ENCODE data around the gene PTCD1. TPM values are rescaled to one million over a fixed set of nuclear protein-coding genes. Genes with fewer than 3 reads are reported as not detected.
A peak's percentile ranks its signal among the peaks of the same experiment; 100 is the strongest.

Gene PTCD1
- total RNA-seq, 4 donors from 2014 or later: 8.5 to 14.2 (median 9.5) TPM

DNA sequence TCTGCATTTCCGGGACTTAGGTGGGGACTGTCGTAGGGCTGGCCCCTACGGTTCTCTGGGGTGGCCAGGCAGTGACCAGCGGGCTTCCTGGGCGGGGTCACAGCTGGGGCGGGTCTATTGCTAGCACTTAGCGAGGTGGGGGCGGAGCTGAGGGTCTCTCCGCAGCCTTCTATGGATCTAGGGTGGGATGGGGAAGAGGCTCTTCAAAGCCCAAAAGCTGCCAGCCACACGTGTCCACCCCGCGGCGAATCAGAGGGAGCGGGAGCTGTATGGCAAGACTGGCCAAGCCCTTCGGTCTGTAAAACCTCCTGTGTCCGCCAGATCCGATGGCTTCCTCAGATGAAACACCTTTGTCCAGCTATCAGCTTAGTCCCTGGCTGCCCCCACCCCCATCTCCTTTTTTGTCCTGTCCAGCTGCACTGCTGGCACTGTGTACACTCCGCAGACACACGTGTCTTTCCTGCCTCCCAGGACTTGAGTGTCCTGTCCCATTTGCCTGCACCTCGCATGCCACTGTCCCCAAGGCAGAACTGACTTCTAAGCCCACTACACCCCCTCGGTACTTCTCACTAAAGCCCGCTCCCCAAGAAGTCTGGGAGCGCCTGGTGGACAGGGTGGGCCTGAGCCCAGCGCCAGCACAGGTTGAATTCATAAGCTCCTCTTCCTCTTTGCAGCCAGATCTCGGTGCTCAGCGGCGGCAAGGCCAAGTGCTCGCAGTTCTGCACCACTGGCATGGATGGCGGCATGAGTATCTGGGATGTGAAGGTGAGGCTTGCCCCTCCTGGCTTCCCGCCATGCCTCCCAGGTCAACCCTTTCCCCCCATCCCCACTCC, 45.0 kb downstream of the PTCD1 start:
- peak in 1 of 2 donors; percentile 90 for DNase-seq (ENCODE audit: low spot score in 2 of 2)
- TF ChIP-seq POLR2A (IDR thresholded peaks at IDR 0.05): no peak
- TF ChIP-seq, protein P1, sequence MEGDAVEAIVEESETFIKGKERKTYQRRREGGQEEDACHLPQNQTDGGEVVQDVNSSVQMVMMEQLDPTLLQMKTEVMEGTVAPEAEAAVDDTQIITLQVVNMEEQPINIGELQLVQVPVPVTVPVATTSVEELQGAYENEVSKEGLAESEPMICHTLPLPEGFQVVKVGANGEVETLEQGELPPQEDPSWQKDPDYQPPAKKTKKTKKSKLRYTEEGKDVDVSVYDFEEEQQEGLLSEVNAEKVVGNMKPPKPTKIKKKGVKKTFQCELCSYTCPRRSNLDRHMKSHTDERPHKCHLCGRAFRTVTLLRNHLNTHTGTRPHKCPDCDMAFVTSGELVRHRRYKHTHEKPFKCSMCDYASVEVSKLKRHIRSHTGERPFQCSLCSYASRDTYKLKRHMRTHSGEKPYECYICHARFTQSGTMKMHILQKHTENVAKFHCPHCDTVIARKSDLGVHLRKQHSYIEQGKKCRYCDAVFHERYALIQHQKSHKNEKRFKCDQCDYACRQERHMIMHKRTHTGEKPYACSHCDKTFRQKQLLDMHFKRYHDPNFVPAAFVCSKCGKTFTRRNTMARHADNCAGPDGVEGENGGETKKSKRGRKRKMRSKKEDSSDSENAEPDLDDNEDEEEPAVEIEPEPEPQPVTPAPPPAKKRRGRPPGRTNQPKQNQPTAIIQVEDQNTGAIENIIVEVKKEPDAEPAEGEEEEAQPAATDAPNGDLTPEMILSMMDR (IDR thresholded peaks at IDR 0.05): no peak
- intact Hi-C loops (cut with DNase I; ENCODE audit: low total_unique reads): no loop called here
- WGBS, 2 donors: 49 to 53% methylated on average over 24 to 29 of the region's 30 CpGs
- peak overlapping the region; percentile 15 for H3K4me3 ChIP-seq (ENCODE audit: low read depth, poor library complexity, severe bottlenecking)

DNA sequence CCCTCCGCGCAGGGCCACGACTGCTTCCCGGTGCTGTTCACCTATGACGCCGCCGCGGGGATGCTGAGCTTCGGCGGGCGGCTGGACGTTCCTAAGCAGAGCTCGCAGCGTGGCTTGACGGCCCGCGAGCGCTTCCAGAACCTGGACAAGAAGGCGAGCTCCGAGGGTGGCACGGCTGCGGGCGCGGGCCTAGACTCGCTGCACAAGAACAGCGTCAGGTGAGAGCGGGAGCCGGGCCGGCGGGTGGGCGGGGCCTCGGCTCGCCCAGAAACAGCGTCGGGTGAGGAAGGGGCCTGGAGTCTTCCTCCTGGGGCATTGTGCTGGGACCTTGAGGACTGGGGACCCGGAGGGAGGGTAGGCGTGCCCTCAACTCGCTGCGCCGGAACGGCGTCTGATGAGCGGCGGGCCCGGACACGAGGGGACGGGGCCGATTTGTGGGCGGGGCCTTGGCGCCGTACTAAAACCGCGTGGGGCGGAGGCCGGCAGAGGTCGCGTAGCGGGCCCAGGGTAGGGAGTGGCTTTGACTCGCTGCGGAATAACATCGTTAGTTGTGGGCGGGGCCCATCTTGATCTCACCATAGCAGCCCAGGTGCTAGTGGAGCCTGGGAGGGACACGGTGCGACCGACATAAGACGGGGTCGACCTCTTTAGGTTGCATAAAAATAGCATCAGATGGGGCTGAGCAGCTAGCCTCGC, 45.8 kb downstream of the PTCD1 start:
- 7 to 8% methylated on average over 56 to 67 of the region's 68 CpGs for WGBS, 2 donors
- intact Hi-C loops (cut with DNase I; ENCODE audit: low total_unique reads): no loop called here
- H3K4me3 ChIP-seq (ENCODE audit: low read depth, poor library complexity, severe bottlenecking): peak overlapping the region; percentile 15
- TF ChIP-seq, protein P1 (IDR thresholded peaks at IDR 0.05): no peak
- no peak for TF ChIP-seq POLR2A (IDR thresholded peaks at IDR 0.05)
- peak; percentile 80 to 96 for DNase-seq (ENCODE audit: low spot score in 2 of 2)

DNA sequence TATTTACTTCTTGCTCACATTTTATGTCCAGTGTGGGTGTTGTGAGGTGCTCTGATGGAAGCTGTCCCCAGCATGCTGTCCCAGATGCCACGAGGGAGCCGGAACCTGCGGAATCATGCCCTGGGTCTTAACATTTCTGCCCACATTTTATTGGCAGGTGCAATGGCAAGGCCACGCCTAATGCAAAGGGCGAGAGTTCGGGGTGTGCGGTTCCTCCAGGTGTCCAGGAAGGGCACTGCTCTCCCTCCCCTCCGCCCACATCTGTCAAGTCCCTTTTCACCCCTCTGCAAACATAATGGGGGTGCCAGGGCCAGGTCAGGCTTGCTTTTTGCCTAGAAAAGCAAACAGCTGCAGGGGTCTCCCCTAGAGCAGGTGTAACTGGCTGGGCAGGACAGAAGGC, 46.6 kb downstream of the PTCD1 start:
- intact Hi-C loops (cut with DNase I; ENCODE audit: low total_unique reads): no loop called here
- 77 to 80% methylated on average over 8 of the region's 8 CpGs for WGBS, 2 donors
- no peak overlapping the region for H3K4me3 ChIP-seq (ENCODE audit: low read depth, poor library complexity, severe bottlenecking)
- DNase-seq (ENCODE audit: low spot score in 2 of 2): no peak
- TF ChIP-seq POLR2A (IDR thresholded peaks at IDR 0.05): no peak
- TF ChIP-seq, protein P1 (IDR thresholded peaks at IDR 0.05): no peak

DNA sequence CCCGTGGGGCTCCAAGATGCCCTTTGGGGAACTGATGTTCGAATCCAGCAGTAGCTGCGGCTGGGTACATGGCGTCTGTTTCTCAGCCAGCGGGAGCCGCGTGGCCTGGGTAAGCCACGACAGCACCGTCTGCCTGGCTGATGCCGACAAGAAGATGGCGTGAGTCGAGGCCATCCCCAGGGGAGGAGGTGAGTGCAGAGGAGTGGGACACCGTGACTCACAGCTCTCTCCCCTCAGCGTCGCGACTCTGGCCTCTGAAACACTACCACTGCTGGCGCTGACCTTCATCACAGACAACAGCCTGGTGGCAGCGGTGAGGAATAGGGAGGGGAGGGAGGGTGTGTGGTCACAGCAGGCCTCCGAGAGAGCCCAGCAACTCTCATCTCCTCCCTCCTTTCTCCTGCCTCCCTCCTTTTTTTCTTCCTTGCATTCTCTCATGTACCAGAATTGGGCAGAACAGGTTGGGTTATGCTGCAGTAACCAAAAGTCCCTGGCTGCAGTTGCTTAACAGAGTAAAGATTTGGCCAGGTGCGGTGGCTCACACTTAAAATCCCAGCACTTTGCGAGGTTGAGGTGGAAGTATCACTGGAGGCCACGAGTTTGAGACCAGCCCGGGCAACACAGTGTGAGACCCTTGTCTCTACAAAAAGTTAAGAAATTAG, 47.5 kb downstream of the PTCD1 start:
- intact Hi-C loops (cut with DNase I; ENCODE audit: low total_unique reads): no loop called here
- 93 to 97% methylated on average over 16 to 23 of the region's 23 CpGs for WGBS, 2 donors
- no peak for DNase-seq (ENCODE audit: low spot score in 2 of 2)
- TF ChIP-seq POLR2A (IDR thresholded peaks at IDR 0.05): no peak
- TF ChIP-seq, protein P1 (IDR thresholded peaks at IDR 0.05): no peak
- H3K4me3 ChIP-seq (ENCODE audit: low read depth, poor library complexity, severe bottlenecking): no peak overlapping the region

DNA sequence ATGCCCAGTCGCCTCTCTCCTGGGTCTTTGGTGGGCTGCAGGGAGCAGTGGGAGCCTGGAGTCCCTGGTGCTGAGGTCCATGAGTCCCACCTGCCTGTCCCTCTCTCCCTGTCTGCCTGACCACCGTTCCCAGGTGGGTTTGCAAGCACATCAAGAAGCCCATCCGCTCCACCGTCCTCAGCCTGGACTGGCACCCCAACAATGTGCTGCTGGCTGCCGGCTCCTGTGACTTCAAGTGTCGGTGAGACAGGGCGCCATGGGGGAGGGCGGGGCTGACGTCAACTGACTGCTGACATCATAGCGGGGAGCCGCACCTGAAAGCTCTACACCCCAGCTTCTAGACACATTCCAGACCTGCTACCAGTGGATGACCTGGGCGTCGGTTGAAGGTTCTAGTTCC, 48.8 kb downstream of the PTCD1 start:
- TF ChIP-seq POLR2A (IDR thresholded peaks at IDR 0.05): no peak
- TF ChIP-seq, protein P1 (IDR thresholded peaks at IDR 0.05): no peak
- intact Hi-C loops (cut with DNase I; ENCODE audit: low total_unique reads): no loop called here
- no peak overlapping the region for H3K4me3 ChIP-seq (ENCODE audit: low read depth, poor library complexity, severe bottlenecking)
- 90 to 91% methylated on average over 12 to 13 of the region's 13 CpGs for WGBS, 2 donors
- no peak for DNase-seq (ENCODE audit: low spot score in 2 of 2)

All from lower leg skin (tissue), 4 donors.